Renal pelvis (tissue), 4 donors: ENCODE data around the gene PPP2R3A. TPM values are rescaled to one million over a fixed set of nuclear protein-coding genes. Genes with fewer than 3 reads are reported as not detected.
A peak's percentile ranks its signal among the peaks of the same experiment; 100 is the strongest.
"Not testable (repeated sequence)": the region's sequence is repeated elsewhere in the genome, so short reads cannot be mapped to it uniquely, and the experiment has no call there.

Experiments used
- DNase-seq: peaks from one replicate; pipeline ENCODE4 v3.0.0-alpha.2; 2013
- polyA plus RNA-seq, 3 donors: library from polyadenylated mRNA; unstranded; fragments of 120-200 nt; gene quantifications; one replicate each; pipeline ENCODE4 v1.2.1, GENCODE V29; 2013; ENCODE audit not compliant: insufficient read length in 3 of 3

The PPP2R3A gene
- polyA plus RNA-seq, 3 donors: 17.5 to 22.6 (median 21.5) TPM

DNA sequence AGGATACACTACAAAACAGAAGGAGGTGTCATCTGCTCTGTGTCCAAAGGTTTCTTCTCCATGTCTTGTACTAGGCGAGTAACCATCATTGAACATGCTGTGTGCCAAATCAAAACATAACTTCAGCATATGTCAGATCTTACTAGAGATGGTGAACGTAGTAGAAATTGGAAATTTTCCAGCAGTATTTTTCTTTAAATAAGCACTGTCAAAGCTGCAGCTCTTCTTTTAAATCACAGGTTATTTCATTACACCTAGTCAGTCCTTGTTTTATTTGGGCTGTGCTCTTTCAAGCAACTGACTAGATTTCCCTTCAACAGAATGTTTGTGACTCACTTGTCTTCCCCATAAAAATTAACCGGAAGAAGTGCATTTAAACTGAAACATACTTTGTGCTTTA lies 184.1 kb downstream of the PPP2R3A start:
- DNase-seq: no peak

DNA sequence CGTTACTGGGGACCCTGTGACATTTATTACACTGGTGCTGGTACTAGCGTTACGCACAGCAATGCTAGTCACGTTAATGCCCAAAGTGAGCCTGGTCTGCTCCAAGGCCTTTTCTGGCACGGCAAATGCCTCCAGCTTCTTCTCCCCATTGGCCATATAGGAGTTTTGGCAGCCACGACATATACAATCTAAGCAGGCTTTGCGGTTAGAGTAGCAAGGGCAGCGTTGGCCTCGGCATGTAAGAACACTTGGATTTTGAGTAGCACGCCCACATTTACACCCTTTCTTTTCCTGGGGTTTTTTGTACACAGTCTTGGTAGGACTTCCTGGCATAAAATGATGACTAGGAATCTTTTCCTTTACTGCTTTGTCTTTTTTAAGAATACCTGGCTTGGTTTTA lies 185.7 kb downstream of the PPP2R3A start:
- DNase-seq: no peak

DNA sequence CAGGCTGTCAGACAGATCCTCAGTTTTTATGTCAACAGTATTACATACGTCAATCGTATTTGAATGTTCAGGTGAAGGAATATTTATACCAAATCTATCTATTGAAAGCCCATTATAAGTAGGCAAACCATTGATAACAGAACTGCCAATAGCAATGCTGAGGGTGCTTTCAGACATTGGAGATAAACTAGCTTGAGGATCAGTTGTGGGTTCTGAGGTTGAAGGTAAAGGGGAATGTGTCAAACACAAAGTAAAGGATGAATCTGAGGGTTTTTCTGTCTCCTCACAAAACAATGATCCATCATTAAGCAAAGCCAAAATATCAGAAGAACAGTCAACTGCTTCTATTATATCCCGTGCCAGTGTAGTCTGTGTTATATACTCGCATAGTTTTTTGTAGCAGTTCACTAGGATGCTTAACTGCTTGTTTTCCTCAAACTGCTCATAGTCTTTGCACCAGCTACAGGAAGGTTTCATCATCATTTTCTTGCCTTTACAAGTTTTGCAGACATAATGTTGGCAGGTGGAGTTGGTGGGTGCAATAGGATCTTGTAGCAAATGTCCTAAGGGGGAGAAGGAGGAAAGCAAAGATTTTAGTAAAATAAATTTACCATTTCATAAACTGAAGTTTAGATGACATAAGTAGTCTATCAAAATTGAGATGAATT lies 186.8 kb downstream of the PPP2R3A start:
- DNase-seq: no peak

DNA sequence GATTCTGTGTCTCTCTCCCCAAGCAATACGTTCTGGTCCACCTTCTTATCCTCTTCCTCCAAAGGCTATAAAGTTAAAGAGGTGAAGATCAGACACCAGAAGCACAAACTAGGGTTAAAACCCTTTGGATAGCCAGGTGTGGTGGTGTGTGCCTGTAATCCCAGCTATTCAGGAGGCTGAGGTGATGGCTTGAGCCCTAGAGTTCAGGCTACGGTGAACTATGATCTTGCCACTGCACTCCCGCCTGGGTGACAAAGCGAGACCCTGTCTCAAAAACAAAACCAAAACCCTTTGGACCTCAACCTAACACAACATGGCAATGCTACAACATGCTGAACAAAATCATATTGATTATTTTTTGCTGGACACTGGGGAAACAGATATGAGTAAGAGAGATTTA lies 187.4 kb downstream of the PPP2R3A start:
- DNase-seq: no peak

DNA sequence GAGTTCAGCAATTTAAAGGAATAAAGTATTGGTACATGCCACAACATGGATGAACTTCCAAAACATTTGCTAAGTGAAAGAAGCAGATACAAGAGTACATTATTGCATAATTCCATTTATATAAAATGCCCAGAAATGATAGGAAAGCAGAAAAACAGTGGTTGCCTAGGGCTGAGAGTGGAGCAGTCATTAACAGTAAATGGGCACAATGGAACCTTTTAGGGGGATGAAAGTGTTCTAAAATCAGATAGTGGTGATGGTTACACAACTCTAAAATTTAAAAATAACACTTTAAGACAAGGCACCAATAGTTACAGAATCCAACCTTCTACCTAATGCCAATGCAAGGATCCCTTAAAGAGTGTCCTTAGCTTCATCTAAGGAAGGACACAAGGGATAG lies 196.0 kb downstream of the PPP2R3A start:
- DNase-seq: no peak

DNA sequence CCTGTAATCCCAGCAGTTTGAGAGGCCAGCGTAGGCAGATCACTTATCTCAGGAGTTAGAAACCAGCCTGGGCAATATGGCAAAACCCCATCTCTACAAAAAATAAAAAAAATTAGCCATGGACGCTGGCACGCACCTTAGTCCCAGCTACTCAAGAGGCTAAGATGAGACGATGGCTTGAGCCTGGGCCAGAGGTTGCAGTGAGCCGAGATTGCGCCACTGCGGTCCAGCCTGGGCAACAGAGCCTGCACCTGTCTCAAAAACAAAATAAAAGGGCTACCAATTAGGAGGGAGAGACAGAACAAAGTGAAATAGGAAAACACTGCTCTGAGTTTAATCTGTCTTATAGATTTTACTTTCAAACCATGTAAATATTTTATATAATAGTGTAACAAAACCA lies 196.8 kb downstream of the PPP2R3A start:
- no peak for DNase-seq

DNA sequence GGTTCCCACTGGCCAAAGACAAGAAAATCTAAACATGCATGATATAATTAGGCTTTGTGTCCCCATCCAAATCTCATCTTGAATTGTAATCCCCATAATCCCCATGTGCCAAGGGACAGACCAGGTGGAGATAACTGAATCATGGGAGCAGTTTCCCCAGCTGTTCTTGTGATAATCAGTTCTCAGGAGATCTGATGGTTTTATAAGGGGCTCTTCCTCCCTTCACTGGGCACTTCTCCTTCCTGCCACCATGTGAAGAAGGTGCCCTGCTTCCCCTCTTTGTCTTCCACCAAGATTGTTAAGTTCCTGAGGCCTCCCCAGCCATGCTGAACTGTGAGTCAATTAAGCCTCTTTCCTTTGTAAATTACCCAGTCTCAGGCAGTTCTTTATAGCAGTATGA lies 198.1 kb downstream of the PPP2R3A start:
- DNase-seq: not testable (repeated sequence)

DNA sequence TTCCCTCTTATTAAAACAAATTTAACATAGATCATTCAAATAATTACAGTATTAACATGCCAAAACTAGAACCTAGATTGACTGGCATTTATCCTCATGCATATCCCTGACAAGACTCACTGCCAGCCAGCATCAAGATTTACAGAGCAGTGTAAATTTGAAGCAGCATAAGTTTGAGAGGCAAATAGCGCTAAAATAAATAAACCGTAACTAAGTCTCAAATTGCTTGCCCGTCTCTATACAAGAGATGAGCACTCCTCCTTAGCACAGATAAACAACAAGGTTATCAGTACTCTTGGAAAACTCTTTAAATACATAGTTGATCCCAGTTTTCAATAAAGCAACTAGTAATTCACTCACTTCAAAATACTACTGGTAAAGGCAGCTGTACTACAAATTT lies 201.0 kb downstream of the PPP2R3A start:
- peak; percentile 11 for DNase-seq

DNA sequence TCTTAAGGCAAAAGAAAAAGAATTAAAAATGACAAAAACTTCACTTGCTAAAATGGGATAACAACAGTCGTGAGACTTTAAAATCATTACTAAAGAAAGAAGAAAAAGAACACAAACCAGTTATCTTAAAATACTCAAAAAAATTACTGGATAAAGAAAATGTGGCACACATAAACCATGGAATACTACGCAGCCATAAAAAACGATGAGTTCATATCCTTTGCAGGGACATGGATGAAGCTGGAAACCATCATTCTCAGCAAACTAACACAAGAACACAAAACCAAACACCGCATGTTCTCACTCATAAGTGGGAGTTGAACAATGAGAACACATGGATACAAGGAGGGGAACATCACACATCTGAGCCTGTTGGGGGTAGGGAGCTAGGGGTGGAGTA lies 202.7 kb downstream of the PPP2R3A start:
- not testable (repeated sequence) for DNase-seq

DNA sequence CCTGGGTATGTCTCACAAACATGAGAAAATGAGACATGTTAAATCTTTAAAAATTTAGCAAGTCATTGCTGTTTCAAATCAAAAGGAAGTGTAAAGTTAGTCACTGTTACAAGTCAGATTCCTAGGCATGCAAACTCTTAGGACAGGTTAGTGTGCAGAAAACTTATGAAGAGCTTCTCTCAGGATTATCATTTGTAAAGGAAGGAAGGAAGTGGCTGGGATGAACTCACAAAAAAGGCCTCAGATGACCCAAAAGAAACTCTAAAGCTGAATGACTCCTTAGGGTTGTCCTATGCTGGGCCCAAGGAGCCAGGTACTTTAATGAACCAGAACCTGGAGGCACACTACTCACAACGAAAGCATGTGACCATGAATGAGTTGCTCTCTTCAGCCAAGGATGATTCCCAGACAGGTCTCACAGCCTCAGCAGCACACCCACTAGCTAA lies 205.6 kb downstream of the PPP2R3A start:
- no peak for DNase-seq

DNA sequence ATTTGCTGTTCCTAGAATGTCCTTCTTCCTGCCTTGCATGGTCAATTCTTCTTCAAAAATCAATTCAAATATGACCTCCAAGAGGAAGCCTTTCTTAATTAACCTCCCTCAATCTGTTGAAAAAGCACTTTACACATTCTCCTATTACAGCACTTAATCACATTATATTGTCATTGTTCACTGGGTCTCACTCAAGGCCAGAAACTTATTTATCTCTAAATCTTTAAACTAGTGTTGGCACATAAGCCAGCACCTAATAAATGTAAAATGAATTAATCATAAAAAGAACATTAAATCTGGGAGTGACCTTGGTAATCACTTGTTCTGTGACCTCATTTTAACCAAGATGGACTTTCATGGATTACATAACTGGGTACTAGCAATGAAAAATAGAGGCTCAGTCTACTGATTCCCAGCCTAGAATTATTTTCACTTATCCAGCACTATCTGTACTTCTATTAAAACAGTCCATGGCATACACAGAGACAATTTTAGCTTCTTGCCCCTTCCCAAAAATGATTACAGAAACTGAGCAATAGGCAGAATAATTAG lies 208.5 kb downstream of the PPP2R3A start:
- DNase-seq: no peak

DNA sequence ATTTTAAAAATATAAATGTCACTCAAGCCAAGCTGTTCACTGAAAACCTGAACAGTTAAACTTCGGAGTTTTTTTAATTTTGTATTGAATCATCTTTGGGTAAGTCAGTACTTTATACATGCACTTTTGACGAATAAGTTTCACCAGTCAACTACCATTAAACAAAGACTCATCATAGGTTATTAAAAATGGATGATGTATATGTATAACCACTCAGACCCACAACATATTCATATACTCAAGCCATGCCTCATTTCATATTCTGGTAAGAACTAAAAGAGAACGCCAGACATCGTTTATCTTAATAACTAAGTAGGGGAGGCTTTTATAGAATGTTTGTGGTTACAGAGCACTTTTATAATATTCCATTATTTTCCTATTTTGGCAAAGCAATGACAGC lies 212.3 kb downstream of the PPP2R3A start:
- no peak for DNase-seq

DNA sequence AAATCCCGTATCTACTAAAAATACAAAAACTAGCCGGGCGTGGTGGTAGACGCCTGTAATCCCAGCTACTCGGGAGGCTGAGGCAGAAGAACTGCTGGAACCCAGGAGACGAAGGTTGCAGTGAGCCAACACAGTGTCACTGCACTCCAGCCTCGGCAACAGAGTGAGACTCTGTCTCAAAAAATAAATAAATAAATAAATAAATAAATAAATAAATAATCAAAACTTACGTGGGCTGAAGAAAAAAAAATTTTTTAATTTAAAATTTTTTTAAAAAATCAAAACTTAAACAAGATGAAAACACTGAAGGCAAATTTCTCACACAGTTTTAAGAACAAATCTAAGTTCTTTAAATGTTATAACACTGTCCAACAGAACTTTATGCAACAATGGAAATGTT lies 216.2 kb downstream of the PPP2R3A start:
- DNase-seq: no peak

DNA sequence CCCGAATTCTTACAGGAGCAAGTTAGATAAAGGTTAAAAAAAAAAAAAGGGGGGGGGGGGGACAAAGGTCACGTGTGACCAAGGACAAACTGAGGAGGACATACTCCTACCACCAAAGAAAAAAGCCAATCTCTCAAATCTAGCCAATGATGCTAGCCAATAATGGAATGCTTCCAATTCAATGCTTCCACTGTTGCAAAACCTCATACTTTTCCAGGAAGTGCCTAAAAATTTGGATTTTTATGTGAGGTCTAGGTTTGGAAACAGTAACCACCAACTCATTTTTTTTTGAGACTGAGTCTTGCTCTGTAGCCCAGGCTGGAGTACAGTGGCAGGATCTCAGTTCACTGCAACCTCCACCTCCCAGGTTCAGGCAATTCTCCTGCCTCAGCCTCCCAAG lies 219.2 kb downstream of the PPP2R3A start:
- no peak for DNase-seq

DNA sequence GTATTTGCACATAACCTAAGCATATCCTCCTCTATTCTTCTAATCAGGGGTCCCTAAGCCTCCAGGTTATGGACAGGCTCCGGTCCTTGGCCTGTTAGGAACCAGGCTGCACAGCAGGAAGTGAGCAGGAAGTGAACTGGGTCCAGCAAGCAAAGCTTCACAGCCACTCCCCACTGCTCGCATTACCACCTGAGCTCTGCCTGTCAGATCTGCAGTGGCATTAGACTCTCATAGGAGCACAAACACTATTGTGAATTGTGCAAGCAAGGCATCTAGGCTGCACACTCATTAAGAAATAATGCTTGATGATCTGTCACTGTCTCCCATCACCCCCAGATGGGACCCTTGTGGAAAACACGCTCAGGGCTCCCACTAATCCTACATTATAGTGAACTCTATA lies 220.8 kb downstream of the PPP2R3A start:
- no peak for DNase-seq

DNA sequence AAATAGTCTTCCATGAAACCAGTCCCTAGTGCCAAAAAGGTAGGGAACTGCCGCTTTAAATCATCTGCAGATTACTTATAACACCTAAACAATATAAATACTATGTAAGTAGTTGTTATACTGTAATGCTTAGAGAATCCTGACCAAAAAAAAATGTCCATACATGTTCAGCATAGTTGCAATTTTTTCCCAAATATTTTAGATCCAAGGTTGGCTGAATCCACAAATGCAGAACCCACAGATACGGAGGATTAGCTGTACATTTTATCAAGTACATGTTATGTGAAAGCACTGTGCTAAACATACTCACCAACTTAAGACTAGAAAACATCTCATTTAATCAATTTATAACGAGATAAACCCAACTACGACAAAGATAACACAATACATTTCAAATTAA lies 221.3 kb downstream of the PPP2R3A start:
- no peak for DNase-seq

DNA sequence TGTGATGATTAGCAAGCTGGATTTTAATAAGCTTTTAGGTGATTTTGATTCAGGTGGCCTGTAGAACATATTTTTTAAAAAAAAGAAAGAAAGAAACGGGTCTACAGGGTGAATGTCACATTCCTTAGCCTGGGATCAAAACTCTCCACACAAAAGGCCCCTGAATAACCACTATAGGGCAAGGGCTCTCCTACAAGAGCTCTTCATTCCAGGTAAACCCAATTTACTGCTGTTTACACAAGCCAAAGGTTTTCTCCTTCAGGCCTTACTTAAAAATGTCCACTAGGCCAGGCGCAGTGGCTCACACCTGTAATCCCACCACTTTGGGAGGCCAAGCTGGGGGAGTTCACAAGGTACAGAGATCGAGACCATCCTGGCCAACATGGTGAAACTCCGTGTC lies 222.3 kb downstream of the PPP2R3A start:
- DNase-seq: no peak

DNA sequence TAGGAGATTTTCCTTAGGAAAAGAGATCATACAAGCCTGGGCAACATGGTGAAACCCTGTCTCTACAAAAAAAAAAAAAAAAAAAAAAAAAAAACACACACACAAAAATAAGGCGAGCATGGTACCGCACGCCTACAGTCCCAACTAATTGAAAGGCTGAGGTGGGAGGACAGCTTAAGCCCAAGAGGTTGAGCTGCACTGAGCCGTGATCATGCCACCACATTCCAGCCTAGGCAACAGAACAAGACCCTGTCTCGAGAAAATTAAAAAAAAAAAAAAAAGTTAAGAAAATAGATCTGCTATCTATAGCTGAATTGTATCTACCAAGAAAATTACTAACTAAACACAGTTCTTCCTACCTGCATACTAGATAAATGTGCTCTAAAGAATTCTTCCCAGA lies 223.5 kb downstream of the PPP2R3A start:
- no peak for DNase-seq

DNA sequence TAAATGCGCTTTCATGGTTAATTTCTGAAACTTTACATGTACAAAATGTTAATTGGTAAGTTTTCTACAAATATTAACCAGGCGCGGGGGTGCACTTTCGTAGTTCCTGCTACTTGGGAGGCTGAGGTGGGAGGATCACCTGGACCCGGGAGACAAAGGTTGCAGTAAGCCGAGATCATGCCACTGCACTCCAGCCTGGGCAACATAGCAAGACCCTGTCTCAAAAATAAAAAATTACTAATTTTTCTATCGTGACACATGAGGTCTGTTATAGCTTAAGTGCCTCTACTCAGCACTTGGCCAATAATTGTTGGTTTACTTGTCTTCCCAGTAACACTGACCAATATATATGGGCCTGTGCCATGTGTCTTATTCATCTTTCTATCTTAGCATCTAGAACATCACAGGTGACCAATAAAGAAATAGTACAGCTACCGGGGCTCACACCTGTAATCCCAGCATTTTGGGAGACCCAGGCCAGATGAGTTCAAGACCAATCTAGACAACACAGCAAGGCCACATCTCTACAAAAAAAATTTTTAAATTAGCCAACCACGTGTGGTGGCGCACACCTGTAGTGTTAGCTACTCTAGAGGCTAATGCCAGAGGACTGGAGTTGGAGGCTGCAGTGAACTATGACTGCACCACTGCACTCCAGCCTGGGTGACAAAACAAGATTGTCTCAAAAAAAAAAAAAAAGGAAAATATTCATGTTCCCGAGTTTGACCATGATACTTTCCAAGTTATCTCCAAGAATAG lies 224.5 kb downstream of the PPP2R3A start:
- DNase-seq: no peak

DNA sequence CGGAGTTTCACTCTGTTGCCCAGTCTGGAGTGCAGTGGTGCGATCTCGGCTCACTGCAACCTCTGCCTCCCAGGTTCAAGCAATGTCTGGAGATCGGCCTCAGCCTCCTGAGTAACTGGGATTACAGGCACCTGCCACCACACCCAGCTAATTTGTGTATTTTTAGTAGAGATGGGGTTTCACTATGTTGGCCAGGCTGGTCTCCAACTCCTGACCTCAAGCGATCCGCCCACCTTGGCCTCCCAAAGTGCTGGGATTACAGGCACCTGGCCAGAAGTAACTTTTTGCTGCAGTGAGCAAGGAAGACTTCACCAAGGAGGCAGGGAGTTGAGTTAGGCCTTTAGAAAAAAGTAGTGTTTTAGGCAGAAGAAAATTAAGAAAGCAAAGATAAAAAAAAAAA lies 226.7 kb downstream of the PPP2R3A start:
- DNase-seq: not testable (repeated sequence)

DNA sequence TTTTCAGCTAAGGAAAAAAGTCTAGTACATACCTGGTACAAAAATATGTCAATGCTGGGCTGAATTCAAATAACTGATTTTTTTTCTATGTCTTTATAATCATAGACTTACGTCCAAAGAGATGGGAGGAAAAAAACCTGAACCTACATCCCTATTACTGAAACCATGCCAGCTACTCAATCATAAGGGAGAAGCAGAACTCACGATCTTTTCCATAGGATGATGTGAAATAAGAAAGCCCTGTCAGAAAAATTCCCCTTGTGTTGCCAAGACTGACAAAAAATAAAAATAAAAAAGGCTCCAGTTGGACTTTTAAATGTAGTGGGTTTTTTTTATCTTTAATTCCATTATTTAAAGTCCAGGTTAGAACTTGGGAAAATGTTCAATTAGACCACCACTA lies 227.3 kb downstream of the PPP2R3A start:
- no peak for DNase-seq

DNA sequence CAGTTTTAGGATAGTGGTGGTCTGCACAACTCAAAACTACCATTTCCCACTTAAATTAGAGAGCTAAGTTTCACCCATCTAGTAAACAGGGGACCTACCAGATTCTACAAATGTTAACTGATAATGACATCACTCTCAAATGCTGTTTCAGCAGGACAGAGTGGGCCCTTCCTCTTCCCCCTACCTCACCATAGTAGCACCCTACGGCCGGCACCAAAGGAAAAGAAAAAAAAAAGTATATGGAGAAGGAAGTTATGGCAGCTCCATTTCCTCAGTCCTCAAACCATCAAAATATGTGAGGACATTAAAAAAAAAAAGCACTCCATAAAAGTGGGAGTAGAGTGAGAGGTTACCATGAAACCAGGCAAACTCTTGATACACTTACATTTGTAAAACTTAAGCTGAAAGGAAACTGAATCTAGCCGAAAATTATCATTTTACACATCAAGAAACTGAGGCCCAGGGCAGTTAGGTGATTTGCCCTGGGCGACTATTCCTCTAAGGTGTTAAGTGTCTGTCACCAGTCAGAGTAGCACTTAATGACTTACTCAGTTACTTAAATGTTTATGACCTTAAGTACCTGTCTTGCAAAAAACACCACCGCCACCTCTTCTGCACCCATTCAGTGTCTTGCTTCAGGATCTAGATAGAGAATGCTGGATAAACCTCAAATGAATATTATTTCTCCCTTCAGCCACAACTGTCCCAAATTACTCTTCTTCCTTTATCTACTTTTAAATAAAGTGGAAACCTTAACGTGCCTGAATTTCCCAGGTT lies 227.9 kb downstream of the PPP2R3A start:
- no peak for DNase-seq
